GM12878 (cell line): Measurements from ENCODE around the gene SLC13A3. TPM values are rescaled to one million over a fixed set of nuclear protein-coding genes. Genes with fewer than 3 reads are reported as not detected.

Experiments used
- ATAC-seq: fragments of 200-7000 bp; cut with Tn5 transposase; 3 replicates; pipeline ENCODE4 v1.9.1; 2020; ENCODE audit warnings: mild to moderate bottlenecking, moderate library complexity
- BruUV-seq: library from RNA; stranded (reverse); fragments of 400-500 nt; replicated peaks from 2 replicates; lab custom pipeline; 2021; lab: Mats Ljungman, UMichigan
- CTCF ChIA-PET: fragments of 300-600 bp; sonication (Branson Sonifier 250); formaldehyde crosslinking; extraction: SDS; loops from one replicate; lab custom pipeline; 2021; ENCODE audit warnings: inconsistent platforms; lab: Yijun Ruan, JAX
- POLR2A ChIA-PET: fragments of 350-600 bp; formaldehyde crosslinking; extraction: SDS; loops from one replicate; lab custom pipeline; 2021; ENCODE audit warnings: inconsistent platforms; lab: Charles Lee
- RAD21 ChIA-PET: fragments of 300-600 bp; sonication (Branson Sonifier 250); formaldehyde crosslinking; loops from one replicate; lab custom pipeline; 2023; ENCODE audit warnings: antibody characterized with exemption; ENCODE audit not compliant: unreplicated experiment; lab: Charles Lee
- SMC1A ChIA-PET: fragments of 300-600 bp; sonication (Branson Sonifier 250); formaldehyde crosslinking; loops from one replicate; lab custom pipeline; 2023; ENCODE audit not compliant: unreplicated experiment, uncharacterized antibody; lab: Charles Lee
- DNase-seq: peaks from one replicate; pipeline ENCODE4 v3.0.0-alpha.2; 2011; ENCODE audit warnings: low read depth, low spot score
- FAIRE-seq: peaks from 3 replicates; lab custom pipeline; 2011; peaks lifted over from hg19 to GRCh38; lab: Jason Lieb, UNC
- H2AFZ ChIP-seq: 2 replicates; pipeline ENCODE4 v1.6.0; 2011; ENCODE audit warnings: low read depth, low read length, control low read depth; ENCODE audit not compliant: control insufficient read depth
- H3K27ac ChIP-seq: 2 replicates; pipeline ENCODE4 v1.5.1; 2011; ENCODE audit warnings: control low read depth; ENCODE audit not compliant: control insufficient read depth, insufficient read depth
- H3K27me3 ChIP-seq, 2 experiments: replicated peaks in 1 of 2; 2 replicates each; pipeline versions ENCODE4 v1.6.0 to v1.6.1; 2011; ENCODE audit warnings: low read length in 1 of 2; ENCODE audit not compliant: control insufficient read depth in 2 of 2, insufficient read depth in 2 of 2
- H3K36me3 ChIP-seq, 2 experiments: 2 replicates each; pipeline ENCODE4 v1.5.1; 2011; ENCODE audit warnings: low read length in 1 of 2; ENCODE audit not compliant: control insufficient read depth in 2 of 2, insufficient read depth in 2 of 2
- H3K4me1 ChIP-seq: 2 replicates; pipeline ENCODE4 v1.6.1; 2011; ENCODE audit warnings: mild to moderate bottlenecking, low read length, moderate library complexity, mixed read lengths; ENCODE audit not compliant: control insufficient read depth, insufficient read depth
- H3K4me2 ChIP-seq: 2 replicates; pipeline ENCODE4 v1.6.0; 2011; ENCODE audit warnings: control low read depth; ENCODE audit not compliant: control insufficient read depth, insufficient read depth
- H3K4me3 ChIP-seq: fragments of 200-600 bp; sonication (generic); 2 replicates; pipeline ENCODE4 v1.5.1; 2016
- H3K79me2 ChIP-seq: 2 replicates; pipeline ENCODE4 v1.6.0; 2011; ENCODE audit warnings: low read length; ENCODE audit not compliant: control insufficient read depth, insufficient read depth
- H3K9ac ChIP-seq: 2 replicates; pipeline ENCODE4 v1.8.0; 2011; ENCODE audit warnings: low read length, control low read depth, mixed read lengths; ENCODE audit not compliant: control insufficient read depth, insufficient read depth
- H3K9me3 ChIP-seq: replicated peaks from 3 replicates; pipeline ENCODE4 v1.5.1; 2011; ENCODE audit warnings: mild to moderate bottlenecking, low read length; ENCODE audit not compliant: control insufficient read depth, insufficient read depth
- H4K20me1 ChIP-seq: 2 replicates; pipeline ENCODE4 v1.6.0; 2011; ENCODE audit not compliant: control insufficient read depth, insufficient read depth
- CHD2 ChIP-seq: IDR thresholded peaks from 2 replicates; pipeline ENCODE4 v1.6.1; 2011; ENCODE audit warnings: low read depth, low read length, improper control_type of control experiment, borderline replicate concordance
- CHD4 ChIP-seq: fragments of 200-600 bp; sonication (generic); IDR thresholded peaks from 2 replicates; pipeline ENCODE4 v1.6.1; 2016; ENCODE audit warnings: mild to moderate bottlenecking
- ETV6 ChIP-seq, 2 experiments: fragments of 450-650 bp in 1 of 2; IDR thresholded peaks in 1 of 2; conservative IDR thresholded peaks in 1 of 2; 2 replicates each; pipeline ENCODE4 v1.6.1; 2014; ENCODE audit warnings: antibody characterized with exemption in 1 of 2, borderline replicate concordance in 1 of 2, low read depth in 1 of 2, mild to moderate bottlenecking in 1 of 2, moderate library complexity in 1 of 2
- HDGF ChIP-seq: fragments of 450-650 bp; IDR thresholded peaks from 2 replicates; pipeline ENCODE4 v1.6.1; 2016; ENCODE audit warnings: antibody characterized with exemption
- ZBED1 ChIP-seq: IDR thresholded peaks from 2 replicates; pipeline ENCODE4 v1.6.1; 2016; ENCODE audit warnings: borderline replicate concordance
- WGBS: methylation state at CpG from one replicate; pipeline ENCODE4 v1.1.6; 2016; ENCODE audit warnings: low lambda C conversion rate; ENCODE audit not compliant: insufficient replicate concordance, insufficient coverage; ENCODE audit errors: missing lambda C conversion rate; 5-methylcytosine and 5-hydroxymethylcytosine counted together
- in situ Hi-C: fragments of 300-500 bp; cut with MboI; formaldehyde crosslinking; loops from 9 replicates; pipeline ENCODE4 v1.14.3; 2018; ENCODE audit warnings: mixed read lengths
- intact Hi-C: fragments of 100-400 bp; cut with micrococcal nuclease; formaldehyde crosslinking; loops from one replicate; pipeline ENCODE4 v1.14.2; 2022; ENCODE audit not compliant: unreplicated experiment
- polyA plus RNA-seq, 11 experiments: library from polyadenylated mRNA; depleted of rRNA in 4 of 11; unstranded in 6 of 11; stranded (reverse) in 5 of 11; fragments of >200 nt; fragmentation: Nextera tagmentation in 4 of 11; fragmentation: Illumina TruSeq in 1 of 11; extraction: Ambion mirVana in 4 of 11; extraction: Trizol in 1 of 11; gene quantifications; 1 replicate in 1 of 11; 2 replicates in 10 of 11; pipeline versions ENCODE4 v1.2.1 to v1.2.3, GENCODE V29; 2011 to 2016; ENCODE audit warnings: inconsistent platforms in 2 of 11, missing spikeins in 2 of 11, low read depth in 1 of 11
- total RNA-seq, 4 experiments: library from RNA; depleted of rRNA in 3 of 4; stranded (reverse); fragments of >200 nt in 3 of 4; fragmentation: Illumina TruSeq in 1 of 4; extraction: Trizol in 1 of 4; gene quantifications; 2 replicates each; pipeline versions ENCODE4 v1.2.1 to v1.2.3, GENCODE V29; 2013 to 2021
- TF ChIP-seq, protein P1 (sequence below): fragments of 450-650 bp; IDR thresholded peaks from 2 replicates; pipeline ENCODE4 v1.6.1; 2017; ENCODE audit warnings: mild to moderate bottlenecking, moderate library complexity
- TF ChIP-seq, protein P2 (sequence below): fragments of 450-650 bp; IDR thresholded peaks from 2 replicates; pipeline ENCODE4 v1.6.1; 2017; ENCODE audit warnings: low read depth, mild to moderate bottlenecking, moderate library complexity
- TF ChIP-seq, protein P3 (sequence below): IDR thresholded peaks from 2 replicates; pipeline ENCODE4 v1.6.1; 2011; ENCODE audit warnings: low read depth, mild to moderate bottlenecking, low read length, moderate library complexity, borderline replicate concordance; ENCODE audit errors: extremely low read depth

Gene SLC13A3
- total and polyA plus RNA-seq, 10 of the 15 experiments (the other 5 are each of a cell fraction or from before 2014, with no cell fraction given), result 0.03 to 0.76 (median 0.07) TPM; not detected in 4

DNA sequence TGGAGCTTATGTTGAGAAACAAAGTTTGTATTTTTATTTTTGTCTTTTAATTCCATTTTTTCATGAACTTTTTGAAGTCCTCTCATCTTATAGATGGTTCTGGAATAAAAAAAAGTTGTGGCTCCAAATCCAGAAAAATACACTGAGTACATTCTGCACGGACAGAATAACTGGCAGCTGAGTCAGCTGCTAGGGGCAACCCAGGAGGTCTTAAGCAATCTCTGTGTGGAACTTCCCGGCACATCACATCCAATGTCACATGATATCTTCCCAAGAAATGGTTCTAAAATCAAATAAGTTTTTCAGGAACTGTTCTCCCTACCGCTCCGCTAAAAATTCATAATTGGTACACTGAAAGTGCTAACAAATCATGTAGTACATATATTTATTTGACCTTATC is 29.8 kb downstream of the SLC13A3 start:
- WGBS, result 57% methylated on average over 4 of the region's 4 CpGs
- ChIA-PET POLR2A (no interaction called here), SMC1A (no interaction called here), RAD21 (no interaction called here), CTCF (interaction anchor here (0.8 kb wide), 1 partner anchor 91 kb away, joined by 3 read pairs; no protein-coding TSS in a partner anchor)
- no peaks in the 10 kb centered on the region for H4K20me1 ChIP-seq
- H3K27me3 ChIP-seq, result no peaks in the 10 kb centered on the region; a peak in 1 of 4 replicates
- peaks cover 2% of the 10 kb centered on the region; the same call in 1 of the 3 replicates for H3K9me3 ChIP-seq
- no peak overlapping the region for H3K9ac ChIP-seq
- in situ Hi-C loops, result no loop called here
- no peak overlapping the region for H3K27ac ChIP-seq
- FAIRE-seq, result no peak
- DNase-seq, result no peak
- BruUV-seq, result no TSS peak
- H3K4me1 ChIP-seq, result no peaks in the 10 kb centered on the region
- no peak overlapping the region for H3K4me2 ChIP-seq
- no peak overlapping the region for H2AFZ ChIP-seq
- no peak for TF ChIP-seq ETV6 (conservative IDR thresholded peaks at IDR 0.05 in 1 of 2, IDR thresholded peaks at IDR 0.05 in 1 of 2; ENCODE audit: borderline replicate concordance in 1 of 2, low read depth in 1 of 2)
- TF ChIP-seq, protein P1, sequence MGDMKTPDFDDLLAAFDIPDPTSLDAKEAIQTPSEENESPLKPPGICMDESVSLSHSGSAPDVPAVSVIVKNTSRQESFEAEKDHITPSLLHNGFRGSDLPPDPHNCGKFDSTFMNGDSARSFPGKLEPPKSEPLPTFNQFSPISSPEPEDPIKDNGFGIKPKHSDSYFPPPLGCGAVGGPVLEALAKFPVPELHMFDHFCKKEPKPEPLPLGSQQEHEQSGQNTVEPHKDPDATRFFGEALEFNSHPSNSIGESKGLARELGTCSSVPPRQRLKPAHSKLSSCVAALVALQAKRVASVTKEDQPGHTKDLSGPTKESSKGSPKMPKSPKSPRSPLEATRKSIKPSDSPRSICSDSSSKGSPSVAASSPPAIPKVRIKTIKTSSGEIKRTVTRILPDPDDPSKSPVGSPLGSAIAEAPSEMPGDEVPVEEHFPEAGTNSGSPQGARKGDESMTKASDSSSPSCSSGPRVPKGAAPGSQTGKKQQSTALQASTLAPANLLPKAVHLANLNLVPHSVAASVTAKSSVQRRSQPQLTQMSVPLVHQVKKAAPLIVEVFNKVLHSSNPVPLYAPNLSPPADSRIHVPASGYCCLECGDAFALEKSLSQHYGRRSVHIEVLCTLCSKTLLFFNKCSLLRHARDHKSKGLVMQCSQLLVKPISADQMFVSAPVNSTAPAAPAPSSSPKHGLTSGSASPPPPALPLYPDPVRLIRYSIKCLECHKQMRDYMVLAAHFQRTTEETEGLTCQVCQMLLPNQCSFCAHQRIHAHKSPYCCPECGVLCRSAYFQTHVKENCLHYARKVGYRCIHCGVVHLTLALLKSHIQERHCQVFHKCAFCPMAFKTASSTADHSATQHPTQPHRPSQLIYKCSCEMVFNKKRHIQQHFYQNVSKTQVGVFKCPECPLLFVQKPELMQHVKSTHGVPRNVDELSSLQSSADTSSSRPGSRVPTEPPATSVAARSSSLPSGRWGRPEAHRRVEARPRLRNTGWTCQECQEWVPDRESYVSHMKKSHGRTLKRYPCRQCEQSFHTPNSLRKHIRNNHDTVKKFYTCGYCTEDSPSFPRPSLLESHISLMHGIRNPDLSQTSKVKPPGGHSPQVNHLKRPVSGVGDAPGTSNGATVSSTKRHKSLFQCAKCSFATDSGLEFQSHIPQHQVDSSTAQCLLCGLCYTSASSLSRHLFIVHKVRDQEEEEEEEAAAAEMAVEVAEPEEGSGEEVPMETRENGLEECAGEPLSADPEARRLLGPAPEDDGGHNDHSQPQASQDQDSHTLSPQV, result no peak
- no peak for TF ChIP-seq HDGF
- TF ChIP-seq, protein P2, sequence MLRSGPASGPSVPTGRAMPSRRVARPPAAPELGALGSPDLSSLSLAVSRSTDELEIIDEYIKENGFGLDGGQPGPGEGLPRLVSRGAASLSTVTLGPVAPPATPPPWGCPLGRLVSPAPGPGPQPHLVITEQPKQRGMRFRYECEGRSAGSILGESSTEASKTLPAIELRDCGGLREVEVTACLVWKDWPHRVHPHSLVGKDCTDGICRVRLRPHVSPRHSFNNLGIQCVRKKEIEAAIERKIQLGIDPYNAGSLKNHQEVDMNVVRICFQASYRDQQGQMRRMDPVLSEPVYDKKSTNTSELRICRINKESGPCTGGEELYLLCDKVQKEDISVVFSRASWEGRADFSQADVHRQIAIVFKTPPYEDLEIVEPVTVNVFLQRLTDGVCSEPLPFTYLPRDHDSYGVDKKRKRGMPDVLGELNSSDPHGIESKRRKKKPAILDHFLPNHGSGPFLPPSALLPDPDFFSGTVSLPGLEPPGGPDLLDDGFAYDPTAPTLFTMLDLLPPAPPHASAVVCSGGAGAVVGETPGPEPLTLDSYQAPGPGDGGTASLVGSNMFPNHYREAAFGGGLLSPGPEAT, result no peak
- TF ChIP-seq CHD2, result no peak
- TF ChIP-seq, protein P3, sequence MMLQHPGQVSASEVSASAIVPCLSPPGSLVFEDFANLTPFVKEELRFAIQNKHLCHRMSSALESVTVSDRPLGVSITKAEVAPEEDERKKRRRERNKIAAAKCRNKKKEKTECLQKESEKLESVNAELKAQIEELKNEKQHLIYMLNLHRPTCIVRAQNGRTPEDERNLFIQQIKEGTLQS, result no peak
- TF ChIP-seq CHD4, result no peak
- TF ChIP-seq ZBED1, result no peak
- H3K4me3 ChIP-seq, result no peak overlapping the region
- intact Hi-C loops, result no loop called here
- ATAC-seq, result no peak
- no peaks in the 10 kb centered on the region for H3K79me2 ChIP-seq
- H3K36me3 ChIP-seq, result no peaks in the 10 kb centered on the region
